Lung (tissue), 12 donors: Measurements from ENCODE around the gene SNAP23. TPM values are rescaled to one million over a fixed set of nuclear protein-coding genes. Genes with fewer than 3 reads are reported as not detected.

ENCODE experiments used
- ATAC-seq: fragments of 200-7000 bp; cut with Tn5 transposase; one replicate; pipeline ENCODE4 v1.9.1; 2020; ENCODE audit warnings: moderate number of reproducible peaks; ENCODE audit not compliant: insufficient read depth, low FRiP score
- DNase-seq, 3 donors: peaks; one replicate each; pipeline ENCODE4 v3.0.0-alpha.2; 2013 to 2017
- H3K27ac ChIP-seq, 2 donors: one replicate each; pipeline ENCODE4 v1.5.1; 2013; ENCODE audit warnings: mild to moderate bottlenecking in 2 of 2, moderate library complexity in 2 of 2, control low read depth in 1 of 2, inconsistent platforms in 1 of 2, low read depth in 1 of 2, low read length in 1 of 2
- H3K27me3 ChIP-seq, 3 donors: one replicate each; pipeline ENCODE4 v1.5.1; 2013; ENCODE audit warnings: low read length in 2 of 3; ENCODE audit not compliant: control insufficient read depth in 3 of 3, insufficient read depth in 3 of 3
- H3K36me3 ChIP-seq, 4 donors: one replicate each; pipeline ENCODE4 v1.5.1; 2013; ENCODE audit warnings: low read length in 4 of 4, mild to moderate bottlenecking in 1 of 4, moderate library complexity in 1 of 4; ENCODE audit not compliant: control insufficient read depth in 4 of 4, insufficient read depth in 4 of 4
- H3K4me1 ChIP-seq, 5 donors: one replicate each; pipeline ENCODE4 v1.5.1; 2013; ENCODE audit warnings: low read length in 5 of 5, mild to moderate bottlenecking in 2 of 5, moderate library complexity in 1 of 5; ENCODE audit not compliant: control insufficient read depth in 5 of 5, insufficient read depth in 5 of 5
- H3K4me3 ChIP-seq: one replicate; pipeline ENCODE4 v1.5.1; 2013; ENCODE audit warnings: mild to moderate bottlenecking, control low read depth, moderate library complexity
- H3K9ac ChIP-seq, 2 donors: one replicate each; pipeline ENCODE4 v1.5.1; 2013; ENCODE audit warnings: low read length in 2 of 2, control low read depth in 1 of 2; ENCODE audit not compliant: insufficient read depth in 1 of 2
- H3K9me3 ChIP-seq, 4 donors: one replicate each; pipeline ENCODE4 v1.5.1; 2013; ENCODE audit warnings: low read length in 3 of 4, mild to moderate bottlenecking in 1 of 4, moderate library complexity in 1 of 4; ENCODE audit not compliant: control insufficient read depth in 4 of 4, insufficient read depth in 3 of 4
- CTCF ChIP-seq: IDR thresholded peaks from 2 replicates; pipeline ENCODE4 v1.5.1; 2012; ENCODE audit warnings: mild to moderate bottlenecking; ENCODE audit errors: control extremely low read depth, extremely low read depth
- WGBS, 2 donors: extraction: QIAGEN DNeasy Blood & Tissue Kit; methylation state at CpG; one replicate each; pipeline ENCODE4 v1.1.7; 2013; 5-methylcytosine and 5-hydroxymethylcytosine counted together
- polyA plus RNA-seq, 2 donors: library from polyadenylated mRNA; stranded (reverse); fragments of 200-250 nt; gene quantifications; one replicate each; pipeline ENCODE4 v1.2.1, GENCODE V29; 2013
- total RNA-seq, 2 donors: library from RNA; depleted of rRNA in 1 of 2; stranded (reverse); fragments of >200 nt in 1 of 2; gene quantifications; one replicate each; pipeline ENCODE4 v1.2.1, GENCODE V29; 2014 to 2021
- donor health status: control.
- donor health status: control.
- donor health status: Bipolar disorder and iron deficiency.
- donor health status: healthy.
- donor health status: DM: yes; HTN: yes; CAD: no.

Gene SNAP23
- total and polyA plus RNA-seq, 4 donors: 58.2 to 96.0 (median 62.9) TPM

GRCh38 chr15:42461261-42461660 lies 34.2 kb upstream of the SNAP23 start:
- H3K27ac ChIP-seq: peak overlapping the region in 1 of 2 donors; percentile 6
- H3K9me3 ChIP-seq: no peaks in the 10 kb centered on the region
- H3K4me3 ChIP-seq: no peak overlapping the region
- no peaks in the 10 kb centered on the region for H3K27me3 ChIP-seq
- TF ChIP-seq CTCF: no peak
- H3K36me3 ChIP-seq: peaks cover 5 to 8% (median 6%) of the 10 kb centered on the region in 4 donors
- peaks cover 1 to 20% (median 8%) of the 10 kb centered on the region in 5 donors for H3K4me1 ChIP-seq
- ATAC-seq (no peak), DNase-seq (no peak)
- 60 to 66% methylated on average over 3 of the region's 3 CpGs for WGBS, 2 donors
- H3K9ac ChIP-seq: no peak overlapping the region

- no peak overlapping the region for H3K4me3 ChIP-seq
- TF ChIP-seq CTCF: no peak
- peaks cover 0 to 2% (median 0%) of the 10 kb centered on the region in 5 donors for H3K4me1 ChIP-seq
- H3K27ac ChIP-seq: no peak overlapping the region
- H3K36me3 ChIP-seq: peaks cover 5 to 8% (median 7%) of the 10 kb centered on the region in 4 donors
- 75 to 89% methylated on average over 8 of the region's 8 CpGs for WGBS, 2 donors
- no peak for ATAC-seq
- H3K9ac ChIP-seq: no peak overlapping the region
- H3K27me3 ChIP-seq: no peaks in the 10 kb centered on the region
- DNase-seq: no peak
- H3K9me3 ChIP-seq: no peaks in the 10 kb centered on the region
Observed at GRCh38 chr15:42465520-42466259, 29.7 kb upstream of the SNAP23 start.

DNA sequence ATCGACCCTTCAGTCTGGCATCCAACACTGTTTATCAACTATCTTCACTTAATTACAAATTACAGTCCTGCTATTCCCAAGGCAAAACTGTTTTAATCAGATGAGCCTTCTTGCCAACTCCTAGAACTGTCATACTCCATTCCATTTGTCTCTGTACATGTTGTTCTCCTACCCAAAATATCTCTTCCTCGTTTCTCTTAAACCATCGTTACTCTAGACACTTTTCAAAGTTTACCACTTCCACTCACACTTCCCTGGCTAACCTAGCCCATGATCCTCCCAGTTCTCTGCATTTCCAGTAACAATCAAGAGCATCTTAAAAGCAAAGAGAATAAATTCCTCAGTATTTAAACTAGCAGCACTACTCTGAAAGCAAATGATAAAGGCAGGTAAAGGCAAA lies 24.4 kb upstream of the SNAP23 start:
- Histone ChIP-seq H3K4me1 (peaks cover 0 to 2% (median 0%) of the 10 kb centered on the region in 5 donors), H3K9ac (no peak overlapping the region), H3K9me3 (no peaks in the 10 kb centered on the region), H3K27ac (peak overlapping the region; percentile 64 to 69), H3K4me3 (no peak overlapping the region), H3K27me3 (no peaks in the 10 kb centered on the region), H3K36me3 (peaks cover 0 to 2% (median 1%) of the 10 kb centered on the region in 4 donors)
- ATAC-seq (no peak), DNase-seq (no peak)
- 36 to 57% methylated on average over 3 of the region's 3 CpGs for WGBS, 2 donors
- no peak for TF ChIP-seq CTCF
